Upper lobe of left lung (tissue), 4 donors: ENCODE measurements around the gene KLK3.

ENCODE experiments used
- POLR2AphosphoS5 ChIP-seq, 2 donors: sonication (generic); formaldehyde crosslinking; IDR thresholded peaks; one replicate each; pipeline ENCODE4 v1.5.1; 2017; ENCODE audit warnings: antibody characterized with exemption in 2 of 2
- TF ChIP-seq, protein P1 (sequence below), 6 experiments: fragments of 450-650 bp in 4 of 6; fragments of 200-600 bp in 2 of 6; sonication (generic) in 2 of 6; IDR thresholded peaks; one replicate each; pipeline ENCODE4 v1.5.1; 2016 to 2019; ENCODE audit warnings: antibody characterized with exemption in 6 of 6

DNA sequence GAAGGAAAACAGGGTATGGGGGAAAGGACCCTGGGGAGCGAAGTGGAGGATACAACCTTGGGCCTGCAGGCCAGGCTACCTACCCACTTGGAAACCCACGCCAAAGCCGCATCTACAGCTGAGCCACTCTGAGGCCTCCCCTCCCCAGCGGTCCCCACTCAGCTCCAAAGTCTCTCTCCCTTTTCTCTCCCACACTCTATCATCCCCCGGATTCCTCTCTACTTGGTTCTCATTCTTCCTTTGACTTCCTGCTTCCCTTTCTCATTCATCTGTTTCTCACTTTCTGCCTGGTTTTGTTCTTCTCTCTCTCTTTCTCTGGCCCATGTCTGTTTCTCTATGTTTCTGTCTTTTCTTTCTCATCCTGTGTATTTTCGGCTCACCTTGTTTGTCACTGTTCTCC is 2.7 kb downstream of the KLK3 start:
- TF ChIP-seq, protein P1, sequence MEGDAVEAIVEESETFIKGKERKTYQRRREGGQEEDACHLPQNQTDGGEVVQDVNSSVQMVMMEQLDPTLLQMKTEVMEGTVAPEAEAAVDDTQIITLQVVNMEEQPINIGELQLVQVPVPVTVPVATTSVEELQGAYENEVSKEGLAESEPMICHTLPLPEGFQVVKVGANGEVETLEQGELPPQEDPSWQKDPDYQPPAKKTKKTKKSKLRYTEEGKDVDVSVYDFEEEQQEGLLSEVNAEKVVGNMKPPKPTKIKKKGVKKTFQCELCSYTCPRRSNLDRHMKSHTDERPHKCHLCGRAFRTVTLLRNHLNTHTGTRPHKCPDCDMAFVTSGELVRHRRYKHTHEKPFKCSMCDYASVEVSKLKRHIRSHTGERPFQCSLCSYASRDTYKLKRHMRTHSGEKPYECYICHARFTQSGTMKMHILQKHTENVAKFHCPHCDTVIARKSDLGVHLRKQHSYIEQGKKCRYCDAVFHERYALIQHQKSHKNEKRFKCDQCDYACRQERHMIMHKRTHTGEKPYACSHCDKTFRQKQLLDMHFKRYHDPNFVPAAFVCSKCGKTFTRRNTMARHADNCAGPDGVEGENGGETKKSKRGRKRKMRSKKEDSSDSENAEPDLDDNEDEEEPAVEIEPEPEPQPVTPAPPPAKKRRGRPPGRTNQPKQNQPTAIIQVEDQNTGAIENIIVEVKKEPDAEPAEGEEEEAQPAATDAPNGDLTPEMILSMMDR (IDR thresholded peaks at IDR 0.05), result no peak
- no peak for TF ChIP-seq POLR2AphosphoS5 (IDR thresholded peaks at IDR 0.05)
